ENCODE data around the gene PCBP4. TPM values are rescaled to one million over a fixed set of nuclear protein-coding genes. Genes with fewer than 3 reads are reported as not detected.

PCBP4 gene
- total RNA-seq, 1 experiment from 2014 or later: 48.8 TPM

GRCh38 chr3:52012699-52013098 lies 45.4 kb upstream of the PCBP4 start:
- ATAC-seq (no peak), DNase-seq (ENCODE audit: low read depth, low spot score) (no peak)
- no peaks in the 10 kb centered on the region for H3K9me2 ChIP-seq (ENCODE audit: insufficient read depth)
- H3K27me3 ChIP-seq (ENCODE audit: insufficient read depth, low read length): no peaks in the 10 kb centered on the region
- H3K9ac ChIP-seq (ENCODE audit: low read length): no peak overlapping the region
- BruUV-seq (replicated peaks): no TSS peak
- no peak overlapping the region for H3K4me2 ChIP-seq (ENCODE audit: low read length)
- H3K9me3 ChIP-seq (ENCODE audit: control insufficient read depth in 1 of 2, insufficient read depth in 1 of 2, low read depth in 1 of 2, low read length in 2 of 2): no peaks in the 10 kb centered on the region
- H3K36me3 ChIP-seq (ENCODE audit: control insufficient read depth in 1 of 2, insufficient read depth in 2 of 2, low read length in 2 of 2): no peaks in the 10 kb centered on the region
- no peaks in the 10 kb centered on the region for H3K79me2 ChIP-seq (ENCODE audit: insufficient read depth, low read length)
- CTCF ChIA-PET: interaction anchor here (1.9 kb wide), 1 partner anchor 41 kb away, joined by 10 read pairs; no protein-coding TSS in a partner anchor
- no peak overlapping the region for H3K27ac ChIP-seq (ENCODE audit: low read depth, low read length)
- H3K4me3 ChIP-seq (replicated peaks in 1 of 2; ENCODE audit: low read depth in 1 of 2, low read length in 2 of 2): no peak overlapping the region
- no peaks in the 10 kb centered on the region for H4K20me1 ChIP-seq (ENCODE audit: insufficient read depth)
- POLR2A ChIA-PET: interaction anchor here (2.4 kb wide), 1 partner anchor 17 kb away, joined by 11 read pairs; the partner anchor contains the start of gene RPL29
- RAD21 ChIA-PET (ENCODE audit: low non-redundant PET in 1 of 2, low total read pairs in 2 of 2, uncharacterized antibody in 2 of 2, unreplicated experiment in 2 of 2): no interaction called here
- intact Hi-C loops (cut with micrococcal nuclease): no loop called here
- no peak overlapping the region for H2AFZ ChIP-seq (ENCODE audit: low read depth, low read length, poor library complexity, severe bottlenecking)
- TF ChIP-seq SRF (IDR thresholded peaks at IDR 0.05; ENCODE audit: low read depth) (no peak), CTCF (IDR thresholded peaks at IDR 0.05 in 2 of 3, conservative IDR thresholded peaks at IDR 0.05 in 1 of 3; ENCODE audit: borderline replicate concordance in 1 of 3, insufficient read depth in 1 of 3, low read depth in 2 of 3, low read length in 2 of 3) (no peak), ATF3 (IDR thresholded peaks at IDR 0.05) (no peak), TCF7L2 (IDR thresholded peaks at IDR 0.05; ENCODE audit: borderline replicate concordance, extremely low read depth, insufficient read depth, insufficient read length) (no peak), EZH2 (IDR thresholded peaks at IDR 0.05) (no peak), JUND (IDR thresholded peaks at IDR 0.05) (no peak), MAX (IDR thresholded peaks at IDR 0.05) (no peak), REST (IDR thresholded peaks at IDR 0.05; ENCODE audit: low read depth) (no peak), CBX3 (IDR thresholded peaks at IDR 0.05; ENCODE audit: low read depth) (no peak), ZNF274 (IDR thresholded peaks at IDR 0.05; ENCODE audit: low read depth, low read length) (no peak), ZFX (IDR thresholded peaks at IDR 0.05) (no peak), YY1 (IDR thresholded peaks at IDR 0.05; ENCODE audit: extremely low read depth, insufficient replicate concordance, low read depth, low read length) (no peak), POLR2A (IDR thresholded peaks at IDR 0.05; ENCODE audit: borderline replicate concordance, extremely low read depth, insufficient read depth, insufficient read length) (no peak), EGR1 (IDR thresholded peaks at IDR 0.05; ENCODE audit: low read depth) (no peak), FOSL1 (IDR thresholded peaks at IDR 0.05; ENCODE audit: low read depth) (no peak)
- peaks cover 0 to 6% of the 10 kb centered on the region in 2 experiments; a peak in 1 of 4 replicates for H3K4me1 ChIP-seq (ENCODE audit: control insufficient read depth in 1 of 2, insufficient read depth in 2 of 2, low read length in 2 of 2)
